Lung (tissue), 12 donors: ENCODE data around the gene SEC61A1. TPM values are rescaled to one million over a fixed set of nuclear protein-coding genes. Genes with fewer than 3 reads are reported as not detected.

ENCODE experiments used
- ATAC-seq: fragments of 200-7000 bp; cut with Tn5 transposase; one replicate; pipeline ENCODE4 v1.9.1; 2020; ENCODE audit warnings: moderate number of reproducible peaks; ENCODE audit not compliant: insufficient read depth, low FRiP score
- DNase-seq, 3 donors: peaks; one replicate each; pipeline ENCODE4 v3.0.0-alpha.2; 2013 to 2017
- H3K27ac ChIP-seq, 2 donors: one replicate each; pipeline ENCODE4 v1.5.1; 2013; ENCODE audit warnings: mild to moderate bottlenecking in 2 of 2, moderate library complexity in 2 of 2, control low read depth in 1 of 2, inconsistent platforms in 1 of 2, low read depth in 1 of 2, low read length in 1 of 2
- H3K27me3 ChIP-seq, 3 donors: one replicate each; pipeline ENCODE4 v1.5.1; 2013; ENCODE audit warnings: low read length in 2 of 3; ENCODE audit not compliant: control insufficient read depth in 3 of 3, insufficient read depth in 3 of 3
- H3K36me3 ChIP-seq, 4 donors: one replicate each; pipeline ENCODE4 v1.5.1; 2013; ENCODE audit warnings: low read length in 4 of 4, mild to moderate bottlenecking in 1 of 4, moderate library complexity in 1 of 4; ENCODE audit not compliant: control insufficient read depth in 4 of 4, insufficient read depth in 4 of 4
- H3K4me1 ChIP-seq, 5 donors: one replicate each; pipeline ENCODE4 v1.5.1; 2013; ENCODE audit warnings: low read length in 5 of 5, mild to moderate bottlenecking in 2 of 5, moderate library complexity in 1 of 5; ENCODE audit not compliant: control insufficient read depth in 5 of 5, insufficient read depth in 5 of 5
- H3K4me3 ChIP-seq: one replicate; pipeline ENCODE4 v1.5.1; 2013; ENCODE audit warnings: mild to moderate bottlenecking, control low read depth, moderate library complexity
- H3K9ac ChIP-seq, 2 donors: one replicate each; pipeline ENCODE4 v1.5.1; 2013; ENCODE audit warnings: low read length in 2 of 2, control low read depth in 1 of 2; ENCODE audit not compliant: insufficient read depth in 1 of 2
- H3K9me3 ChIP-seq, 4 donors: one replicate each; pipeline ENCODE4 v1.5.1; 2013; ENCODE audit warnings: low read length in 3 of 4, mild to moderate bottlenecking in 1 of 4, moderate library complexity in 1 of 4; ENCODE audit not compliant: control insufficient read depth in 4 of 4, insufficient read depth in 3 of 4
- WGBS, 2 donors: extraction: QIAGEN DNeasy Blood & Tissue Kit; methylation state at CpG; one replicate each; pipeline ENCODE4 v1.1.7; 2013; 5-methylcytosine and 5-hydroxymethylcytosine counted together
- polyA plus RNA-seq, 2 donors: library from polyadenylated mRNA; stranded (reverse); fragments of 200-250 nt; gene quantifications; one replicate each; pipeline ENCODE4 v1.2.1, GENCODE V29; 2013
- total RNA-seq, 2 donors: library from RNA; depleted of rRNA in 1 of 2; stranded (reverse); fragments of >200 nt in 1 of 2; gene quantifications; one replicate each; pipeline ENCODE4 v1.2.1, GENCODE V29; 2014 to 2021
- TF ChIP-seq, protein P1 (sequence below): IDR thresholded peaks from 2 replicates; pipeline ENCODE4 v1.5.1; 2012; ENCODE audit warnings: mild to moderate bottlenecking; ENCODE audit errors: control extremely low read depth, extremely low read depth
- donor health status: control.
- donor health status: control.
- donor health status: Bipolar disorder and iron deficiency.
- donor health status: healthy.
- donor health status: DM: yes; HTN: yes; CAD: no.

The SEC61A1 gene
- total and polyA plus RNA-seq, 4 donors = 137 to 270 (median 173) TPM

DNA sequence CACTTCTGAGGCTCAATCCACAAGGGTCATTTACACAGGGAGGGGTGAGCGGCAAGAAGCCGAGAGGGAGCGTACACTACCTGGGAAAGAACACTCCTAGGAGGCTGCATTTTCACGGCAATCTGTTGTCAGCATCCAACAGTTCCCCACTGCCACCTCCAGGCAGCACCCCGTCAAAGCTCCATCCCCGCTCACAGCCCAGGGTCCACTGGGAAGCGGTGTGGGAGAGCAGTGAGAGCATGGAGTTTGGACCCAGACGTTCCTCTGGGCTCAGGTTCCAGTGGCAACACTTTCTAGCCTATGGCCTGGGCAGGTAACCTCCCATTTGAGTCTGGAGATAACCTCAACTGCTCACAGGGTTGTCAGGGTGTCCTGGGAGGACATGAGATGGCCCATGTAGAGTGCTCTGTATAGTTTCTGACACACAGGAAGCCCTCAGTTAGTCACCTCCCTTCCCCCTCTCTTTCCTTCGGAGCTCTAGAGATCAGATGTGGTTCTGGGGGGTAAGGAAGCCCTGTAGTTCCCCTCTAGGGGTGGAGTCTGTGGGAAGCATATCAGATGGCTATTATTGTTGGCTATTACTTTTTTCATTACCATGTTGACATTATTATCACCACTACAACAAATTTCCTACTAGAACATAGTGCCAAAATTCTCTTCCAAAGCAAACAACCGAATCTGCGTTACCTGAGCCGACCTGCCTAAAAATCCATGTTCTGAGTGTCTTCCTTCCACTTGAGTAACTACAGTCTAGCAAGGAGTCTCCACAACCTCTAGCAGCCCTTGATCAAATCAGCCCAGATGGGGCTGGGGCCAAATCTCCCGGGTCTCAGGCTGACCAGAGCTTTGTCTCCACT is 42.3 kb downstream of the SEC61A1 start:
- no peak for ATAC-seq
- Histone ChIP-seq H3K27me3 (no peaks in the 10 kb centered on the region), H3K4me3 (no peak overlapping the region), H3K4me1 (no peaks in the 10 kb centered on the region), H3K9me3 (no peaks in the 10 kb centered on the region), H3K27ac (no peak overlapping the region), H3K9ac (no peak overlapping the region), H3K36me3 (peaks cover 21 to 29% (median 23%) of the 10 kb centered on the region in 4 donors)
- no peak for DNase-seq
- WGBS, 2 donors = 81 to 88% methylated on average over 13 of the region's 13 CpGs
- TF ChIP-seq, protein P1, sequence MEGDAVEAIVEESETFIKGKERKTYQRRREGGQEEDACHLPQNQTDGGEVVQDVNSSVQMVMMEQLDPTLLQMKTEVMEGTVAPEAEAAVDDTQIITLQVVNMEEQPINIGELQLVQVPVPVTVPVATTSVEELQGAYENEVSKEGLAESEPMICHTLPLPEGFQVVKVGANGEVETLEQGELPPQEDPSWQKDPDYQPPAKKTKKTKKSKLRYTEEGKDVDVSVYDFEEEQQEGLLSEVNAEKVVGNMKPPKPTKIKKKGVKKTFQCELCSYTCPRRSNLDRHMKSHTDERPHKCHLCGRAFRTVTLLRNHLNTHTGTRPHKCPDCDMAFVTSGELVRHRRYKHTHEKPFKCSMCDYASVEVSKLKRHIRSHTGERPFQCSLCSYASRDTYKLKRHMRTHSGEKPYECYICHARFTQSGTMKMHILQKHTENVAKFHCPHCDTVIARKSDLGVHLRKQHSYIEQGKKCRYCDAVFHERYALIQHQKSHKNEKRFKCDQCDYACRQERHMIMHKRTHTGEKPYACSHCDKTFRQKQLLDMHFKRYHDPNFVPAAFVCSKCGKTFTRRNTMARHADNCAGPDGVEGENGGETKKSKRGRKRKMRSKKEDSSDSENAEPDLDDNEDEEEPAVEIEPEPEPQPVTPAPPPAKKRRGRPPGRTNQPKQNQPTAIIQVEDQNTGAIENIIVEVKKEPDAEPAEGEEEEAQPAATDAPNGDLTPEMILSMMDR = no peak

DNA sequence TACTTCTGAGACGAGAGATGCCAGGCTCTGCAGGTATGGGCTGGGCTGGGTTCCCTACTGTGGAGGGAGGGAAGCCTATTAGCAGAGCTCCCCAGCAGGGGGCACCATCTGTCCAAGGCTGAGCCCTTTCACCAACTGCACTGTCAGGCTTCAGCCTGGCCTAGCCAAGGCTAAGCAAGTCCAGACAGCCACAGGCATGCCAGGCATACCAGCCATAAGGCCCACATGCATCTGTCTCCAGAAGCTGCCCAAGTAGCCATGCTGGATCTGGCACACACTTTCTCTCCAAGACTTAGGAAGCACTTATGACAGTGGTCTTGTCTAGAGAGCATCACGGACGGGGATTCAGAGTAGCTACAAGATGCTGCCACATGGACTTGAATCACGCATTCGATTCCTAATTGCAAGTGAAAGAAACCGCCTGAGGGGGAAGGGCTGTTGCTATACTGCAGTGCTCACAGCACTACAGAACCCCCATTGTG is 43.0 kb downstream of the SEC61A1 start:
- Histone ChIP-seq H3K9ac (no peak overlapping the region), H3K27me3 (no peaks in the 10 kb centered on the region), H3K27ac (no peak overlapping the region), H3K9me3 (no peaks in the 10 kb centered on the region), H3K4me1 (no peaks in the 10 kb centered on the region), H3K36me3 (peaks cover 22 to 35% (median 25%) of the 10 kb centered on the region in 4 donors), H3K4me3 (no peak overlapping the region)
- WGBS, 2 donors = 63 to 73% methylated on average over 6 of the region's 6 CpGs
- DNase-seq (peak; percentile 70 to 80 (median 77)), ATAC-seq (no peak)
- TF ChIP-seq, protein P1 = peak; percentile 71

DNA sequence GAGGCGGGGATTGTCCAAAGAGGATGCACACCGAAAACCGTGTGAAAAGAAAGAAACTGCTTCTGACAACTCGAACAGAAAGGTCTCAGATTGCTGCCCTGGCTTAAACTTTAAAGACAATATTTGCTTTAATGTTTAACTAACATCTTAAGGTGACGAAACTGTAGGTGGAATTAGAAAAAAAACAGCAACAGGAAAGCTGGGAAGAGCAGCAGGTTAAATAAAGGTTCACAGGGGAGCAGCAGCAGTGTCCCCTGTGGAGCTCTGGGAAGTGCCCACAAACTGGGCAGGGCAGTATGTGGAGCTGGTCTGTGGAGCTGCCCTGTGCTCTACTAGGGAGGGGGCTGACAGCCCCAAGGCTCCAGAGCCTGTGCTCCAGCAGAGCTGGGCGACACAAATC is 46.0 kb downstream of the SEC61A1 start:
- Histone ChIP-seq H3K27me3 (no peaks in the 10 kb centered on the region), H3K36me3 (peaks cover 22 to 37% (median 23%) of the 10 kb centered on the region in 4 donors), H3K9ac (no peak overlapping the region), H3K4me1 (no peaks in the 10 kb centered on the region), H3K9me3 (no peaks in the 10 kb centered on the region), H3K27ac (no peak overlapping the region), H3K4me3 (no peak overlapping the region)
- no peak for ATAC-seq
- DNase-seq = peak in 1 of 3 donors; percentile 15
- WGBS, 2 donors = 79 to 85% methylated on average over 6 of the region's 6 CpGs
- TF ChIP-seq, protein P1 = no peak
